ENCODE data around the gene PCMTD2. TPM values are rescaled to one million over a fixed set of nuclear protein-coding genes. Genes with fewer than 3 reads are reported as not detected.

PCMTD2 gene
- total and polyA plus RNA-seq, 2 of the 13 experiments (the other 11 are each of a cell fraction or from before 2014, with no cell fraction given) = 47.0 to 76.9 TPM

GRCh38 chr20:64222851-64223525, 32.6 kb upstream of the PCMTD2 start (continued):
- no peak for TF ChIP-seq ZBTB10 (CRISPR knock-in tag; IDR thresholded peaks at IDR 0.05; ENCODE audit: borderline replicate concordance)
- no peak for TF ChIP-seq ZNF678 (CRISPR knock-in tag; IDR thresholded peaks at IDR 0.05)
- TF ChIP-seq ZNF251 (CRISPR knock-in tag; IDR thresholded peaks at IDR 0.05) = no peak
- TF ChIP-seq THAP7 (CRISPR knock-in tag; IDR thresholded peaks at IDR 0.05) = no peak
- no peak for TF ChIP-seq ZNF333 (CRISPR knock-in tag; IDR thresholded peaks at IDR 0.05; ENCODE audit: borderline replicate concordance)
- no peak for TF ChIP-seq STAT6 (CRISPR knock-in tag; IDR thresholded peaks at IDR 0.05; ENCODE audit: borderline replicate concordance)
- no peak for TF ChIP-seq CERS6 (CRISPR knock-in tag; IDR thresholded peaks at IDR 0.05)
- TF ChIP-seq SNRNP70 (IDR thresholded peaks at IDR 0.05; ENCODE audit: low read depth, low read length) = no peak
- TF ChIP-seq ARNTL (CRISPR knock-in tag; IDR thresholded peaks at IDR 0.05) = no peak
- TF ChIP-seq ZFYVE20 (CRISPR knock-in tag; IDR thresholded peaks at IDR 0.05; ENCODE audit: borderline replicate concordance, low read depth) = no peak
- no peak; the same call in 1 of the 2 replicates for TF ChIP-seq ZNF280D (CRISPR knock-in tag; IDR thresholded peaks at IDR 0.05)
- no peak for TF ChIP-seq YEATS2 (CRISPR knock-in tag; IDR thresholded peaks at IDR 0.05; ENCODE audit: borderline replicate concordance)
- TF ChIP-seq LBX2 (CRISPR knock-in tag; IDR thresholded peaks at IDR 0.05; ENCODE audit: borderline replicate concordance) = no peak
- no peak for TF ChIP-seq ZFX (CRISPR knock-in tag; IDR thresholded peaks at IDR 0.05; ENCODE audit: low read depth)
- no peak for TF ChIP-seq SALL2 (CRISPR knock-in tag; IDR thresholded peaks at IDR 0.05)
- 0 out of 2 replicates have a peak, but pooled peaks have one; percentile 34 for TF ChIP-seq ZNF567 (CRISPR knock-in tag; IDR thresholded peaks at IDR 0.05; ENCODE audit: borderline replicate concordance)
- TF ChIP-seq ZNF12 (CRISPR knock-in tag; IDR thresholded peaks at IDR 0.05) = no peak
